OCI-LY7 (cell line): Measurements from ENCODE around the gene C17orf50.

Experiments used
- CTCF ChIP-seq: fragments of 200-600 bp; sonication (generic); conservative IDR thresholded peaks from 2 replicates; pipeline ENCODE4 v1.5.1; 2014; ENCODE audit warnings: mild to moderate bottlenecking, antibody characterized with exemption, low read length, moderate library complexity, mixed read lengths
- EZH2phosphoT487 ChIP-seq: fragments of 200-600 bp; sonication (generic); IDR thresholded peaks from 2 replicates; pipeline ENCODE4 v1.6.1; 2018; ENCODE audit warnings: low read depth, borderline replicate concordance, mild to moderate bottlenecking, mixed run types, antibody characterized with exemption, low read length, moderate library complexity, mixed read lengths

GRCh38 chr17:35717475-35717874, 43.2 kb upstream of the C17orf50 start:
- TF ChIP-seq CTCF = no peak
- TF ChIP-seq EZH2phosphoT487 = no peak
